ENCODE data around the gene EXPH5.
"Not testable (repeated sequence)": the region's sequence is repeated elsewhere in the genome, so short reads cannot be mapped to it uniquely, and the experiment has no call there.

EXPH5 gene

GRCh38 chr11:108606070-108606469, 12.5 kb upstream of the EXPH5 start:
- DNase-seq (ENCODE audit: low spot score): no peak

DNA sequence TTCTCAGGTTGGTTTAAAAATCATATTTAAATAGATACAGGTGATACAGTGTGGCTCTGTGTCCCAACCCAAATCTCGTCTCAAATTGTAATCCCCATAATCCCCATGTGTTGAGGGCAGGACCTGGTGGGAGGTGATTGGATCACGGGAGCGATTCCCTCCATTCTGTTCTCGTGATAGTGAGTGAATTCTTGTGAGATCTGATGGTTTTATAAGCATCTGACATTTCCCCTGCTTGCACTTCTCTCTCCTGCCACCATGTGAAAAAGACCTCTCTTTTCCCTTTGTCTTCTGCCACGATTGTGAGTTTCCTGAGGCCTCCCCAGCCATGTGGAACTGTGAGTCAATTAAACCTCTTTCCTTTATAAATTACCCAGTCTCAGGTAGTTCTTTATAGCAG, 9.2 kb upstream of the EXPH5 start:
- DNase-seq (ENCODE audit: low spot score): not testable (repeated sequence)

DNA sequence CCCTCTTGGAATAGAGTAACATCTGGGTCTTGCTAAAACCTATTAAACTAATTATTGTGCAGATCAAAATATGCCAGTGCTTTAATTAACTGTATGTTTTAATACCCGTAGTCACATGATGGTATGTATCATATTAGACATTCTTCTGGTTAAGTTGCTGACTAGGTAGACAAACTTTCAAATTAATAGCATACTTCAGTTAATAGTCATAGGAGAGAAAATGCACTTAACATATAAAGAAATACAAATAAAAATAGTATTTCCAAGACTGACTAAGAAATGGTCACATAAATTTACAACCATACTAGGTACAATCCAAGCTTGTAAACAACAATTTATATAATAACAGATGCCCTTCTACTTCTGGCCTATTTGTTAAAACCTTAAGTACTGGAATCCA, 7.6 kb upstream of the EXPH5 start:
- DNase-seq (ENCODE audit: low spot score): no peak

DNA sequence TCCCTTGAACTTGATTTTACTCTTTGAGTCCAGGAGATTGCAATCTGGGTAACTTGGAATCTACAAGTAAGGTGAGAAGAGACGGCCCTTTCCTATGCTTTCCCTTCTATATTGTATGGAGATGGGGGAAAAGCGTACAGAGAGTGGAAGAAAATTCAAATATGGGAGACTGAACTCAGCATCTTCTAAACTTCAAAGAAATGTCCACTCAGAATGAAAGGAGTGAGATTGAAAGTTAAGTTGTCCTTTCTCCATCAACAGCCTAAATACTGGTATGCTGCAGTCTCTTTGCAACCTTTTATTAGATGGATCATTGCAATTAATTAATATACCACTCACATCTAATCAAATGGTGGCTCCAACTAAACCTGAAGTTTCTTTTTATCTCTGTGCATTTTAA, 6.4 kb upstream of the EXPH5 start:
- no peak for DNase-seq (ENCODE audit: low spot score)

DNA sequence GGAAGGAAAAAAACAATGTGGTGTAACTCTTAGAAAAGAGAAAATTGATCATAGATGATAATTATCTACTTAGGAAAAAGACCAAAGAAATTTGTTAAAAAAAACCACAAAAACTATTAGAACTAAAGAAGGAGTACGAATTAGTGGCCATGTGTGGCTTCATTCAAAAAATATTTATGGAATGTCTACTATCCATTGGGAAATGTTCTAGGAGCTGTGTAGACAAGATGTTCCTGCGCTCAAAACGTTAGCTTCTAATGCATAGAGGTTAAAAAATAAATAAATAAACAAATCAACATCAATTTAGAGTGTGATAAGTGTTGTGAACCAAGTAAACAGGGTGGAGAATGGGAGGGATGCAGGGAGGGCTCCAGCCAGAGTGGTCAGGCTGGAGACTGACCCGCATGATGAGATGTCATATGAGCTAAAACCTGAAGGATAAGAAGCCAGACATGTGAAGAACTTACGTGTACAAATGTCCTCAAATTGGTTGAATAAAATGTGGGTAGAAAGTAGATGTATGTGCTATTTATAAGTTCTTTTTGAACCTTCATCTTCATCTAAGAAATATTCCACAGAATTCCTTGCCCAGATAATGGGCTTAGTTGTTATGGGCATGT, 4.3 kb upstream of the EXPH5 start:
- no peak for DNase-seq (ENCODE audit: low spot score)

DNA sequence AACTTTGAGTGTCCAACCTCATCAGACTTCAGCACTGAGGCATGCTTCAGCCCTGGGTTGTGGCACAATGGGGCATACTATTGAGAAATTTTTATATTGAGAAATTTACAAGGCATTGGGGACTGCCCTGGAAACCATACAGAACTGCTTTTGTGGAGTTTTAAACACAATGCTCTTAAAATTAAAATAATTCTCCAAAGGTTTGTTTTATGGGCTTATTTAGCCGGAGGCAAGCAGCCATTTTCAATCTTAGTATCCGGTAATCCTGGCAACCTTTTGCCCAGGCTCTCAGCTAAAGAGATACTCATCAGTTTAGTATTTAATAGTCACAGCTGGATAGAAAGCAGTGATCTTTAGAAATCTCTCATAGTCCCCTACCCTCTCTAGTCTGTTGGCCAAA, 3.1 kb upstream of the EXPH5 start:
- DNase-seq (ENCODE audit: low spot score): no peak

GRCh38 chr11:108593923-108594434, 411 bp upstream of the EXPH5 start:
- DNase-seq (ENCODE audit: low spot score): no peak

DNA sequence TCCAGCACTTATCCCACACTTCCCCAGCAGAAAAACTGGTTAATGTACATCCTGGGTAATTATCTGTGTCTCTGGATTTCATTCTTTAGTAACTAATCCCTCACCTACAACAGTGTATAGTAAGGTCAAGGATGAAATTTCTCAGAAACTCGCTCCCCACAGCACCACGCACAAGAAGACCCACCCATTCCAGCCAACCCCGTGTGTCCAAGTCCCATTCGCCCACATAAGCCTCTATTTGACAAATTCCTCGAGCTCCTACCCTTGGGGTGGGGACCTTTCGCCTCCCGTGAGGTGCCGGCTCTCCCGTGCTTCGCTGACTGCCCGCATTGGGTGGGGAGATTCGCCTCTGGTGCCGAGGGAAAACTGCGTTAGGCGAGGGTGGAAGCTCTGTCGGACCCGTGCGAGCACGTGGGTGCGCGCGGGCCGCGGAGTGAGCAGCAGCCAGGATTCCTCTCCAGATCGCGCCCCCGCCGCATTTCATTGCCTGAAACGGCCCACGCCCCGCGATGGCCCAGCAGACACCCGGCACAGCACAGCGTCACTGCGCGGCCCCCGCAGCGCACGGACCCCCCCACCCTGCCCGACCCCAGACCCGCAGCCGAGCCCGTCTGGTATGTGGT, 866 bp downstream of the EXPH5 start:
- no peak for DNase-seq (ENCODE audit: low spot score)

DNA sequence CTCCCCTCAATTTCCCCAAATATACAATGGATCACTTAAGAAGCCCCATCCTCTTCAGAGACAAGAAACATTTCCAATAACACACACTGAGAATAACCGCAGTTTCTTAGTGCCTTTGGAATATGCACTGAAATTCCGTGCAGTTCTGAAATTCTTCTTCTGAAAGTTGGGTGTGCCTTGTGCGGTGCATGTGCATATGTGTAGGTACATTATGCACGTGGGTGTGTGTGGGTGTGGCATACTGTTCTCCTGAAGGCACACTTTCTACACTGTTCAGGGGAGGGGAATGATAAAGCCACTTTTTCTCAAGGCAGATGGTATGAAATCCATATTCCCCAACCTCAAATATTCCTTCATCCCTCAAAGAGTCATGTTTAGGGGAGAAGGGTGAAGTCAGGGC, 1.7 kb downstream of the EXPH5 start:
- DNase-seq (ENCODE audit: low spot score): no peak

- DNase-seq (ENCODE audit: low spot score): no peak
Measured at GRCh38 chr11:108589136-108589535, 4.4 kb downstream of the EXPH5 start.

DNA sequence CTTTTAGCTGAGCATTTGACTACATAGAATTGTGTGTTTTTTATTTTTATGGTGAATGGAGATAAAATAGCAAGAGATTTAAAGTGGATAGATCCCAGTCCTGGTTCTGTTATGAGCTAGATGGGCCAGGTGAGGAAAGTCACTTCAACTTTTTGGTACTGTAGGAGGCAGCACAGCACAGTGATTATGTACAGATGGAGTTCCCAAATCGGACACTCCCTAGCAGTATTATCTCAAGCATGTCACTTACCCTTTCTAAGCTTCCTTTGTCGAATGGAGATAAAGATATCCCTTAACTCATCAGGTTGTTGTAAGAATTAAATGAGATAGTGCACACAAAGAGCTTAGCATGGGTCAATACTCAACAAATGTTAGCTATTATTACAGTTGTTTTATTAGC, 5.3 kb downstream of the EXPH5 start:
- no peak for DNase-seq (ENCODE audit: low spot score)

- DNase-seq (ENCODE audit: low spot score): no peak
Measured at GRCh38 chr11:108587109-108587508, 6.5 kb downstream of the EXPH5 start.

- no peak for DNase-seq (ENCODE audit: low spot score)
Measured at GRCh38 chr11:108586600-108586999, 7.0 kb downstream of the EXPH5 start.

DNA sequence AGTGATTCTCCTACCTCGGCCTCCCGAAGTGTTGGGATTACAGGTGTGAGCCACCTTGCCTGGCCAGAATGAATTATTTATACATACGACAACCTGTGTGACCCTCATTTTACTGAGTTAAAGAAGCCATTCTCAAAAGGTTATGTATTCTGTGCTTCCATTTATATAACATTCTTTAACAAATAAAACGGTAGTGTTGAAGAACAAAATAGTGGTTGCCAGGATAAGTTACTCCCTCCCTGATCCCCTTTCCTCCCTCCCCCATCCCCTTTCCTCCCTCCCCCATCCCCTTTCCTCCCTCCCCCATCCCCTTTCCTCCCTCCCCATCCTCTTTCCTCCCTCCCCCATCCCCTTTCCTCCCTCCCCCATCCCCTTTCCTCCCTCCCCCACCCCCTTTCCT, 7.4 kb downstream of the EXPH5 start:
- not testable (repeated sequence) for DNase-seq (ENCODE audit: low spot score)

DNA sequence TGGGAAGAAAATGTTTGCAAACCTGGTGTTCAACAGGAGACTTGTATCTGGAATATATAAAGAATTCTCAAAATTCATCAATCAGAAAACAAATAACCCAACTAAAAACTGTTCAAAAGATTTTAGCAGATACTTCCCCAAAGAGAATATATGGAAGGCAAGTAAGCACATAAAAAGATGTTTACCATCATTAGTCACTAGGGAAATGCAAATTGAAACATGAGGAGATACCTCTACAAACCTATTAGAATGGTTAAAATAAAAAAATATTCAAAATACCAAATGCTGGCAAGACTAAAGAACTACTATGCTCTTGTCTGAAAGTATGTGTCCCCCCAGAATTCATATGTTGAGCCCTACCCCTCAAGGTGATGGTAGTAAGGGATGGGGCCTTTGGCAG, 8.6 kb downstream of the EXPH5 start:
- no peak for DNase-seq (ENCODE audit: low spot score)

GRCh38 chr11:108580645-108581044, 12.9 kb downstream of the EXPH5 start:
- no peak for DNase-seq (ENCODE audit: low spot score)

DNA sequence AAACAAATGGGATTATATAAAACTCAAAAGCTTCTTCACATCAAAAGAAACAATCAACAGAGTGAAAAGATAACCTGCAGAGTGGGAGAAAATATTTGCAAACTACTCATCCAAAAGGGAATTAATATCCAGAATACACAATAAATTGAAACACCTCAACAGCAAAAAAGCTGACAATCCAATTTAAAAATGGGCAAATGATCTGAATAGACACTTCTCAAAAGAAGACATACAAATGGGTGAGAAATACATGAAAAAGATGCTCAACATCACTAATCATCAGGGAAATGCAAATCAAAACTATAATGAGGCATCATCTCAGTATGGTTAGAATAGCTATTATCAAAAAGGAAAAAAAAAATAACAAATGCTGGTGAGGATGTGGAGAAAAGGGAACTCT, 13.5 kb downstream of the EXPH5 start:
- no peak for DNase-seq (ENCODE audit: low spot score)

- DNase-seq (ENCODE audit: low spot score): no peak
Measured at GRCh38 chr11:108576523-108576922, 17.0 kb downstream of the EXPH5 start.

- DNase-seq (ENCODE audit: low spot score): no peak
Measured at GRCh38 chr11:108574675-108575074, 18.9 kb downstream of the EXPH5 start.

DNA sequence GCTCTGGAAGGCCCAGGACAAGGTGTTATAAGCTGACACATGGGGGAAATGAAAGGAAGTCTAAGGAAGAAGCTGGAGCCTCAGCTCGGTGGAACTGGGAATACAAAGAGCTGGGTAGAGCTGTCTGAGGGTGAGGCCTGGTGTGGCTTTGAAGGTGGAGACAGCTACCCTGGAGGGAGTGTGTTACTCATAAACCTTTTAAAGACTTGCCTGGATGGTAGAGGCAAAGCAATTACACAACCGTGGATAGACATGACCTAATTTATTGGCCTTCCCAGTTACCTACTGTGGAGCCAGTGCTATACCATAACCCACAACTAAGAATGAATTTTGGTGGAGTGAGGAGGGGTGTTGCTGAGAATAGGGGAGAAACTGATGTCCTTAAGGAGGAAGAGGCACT, 22.6 kb downstream of the EXPH5 start:
- DNase-seq (ENCODE audit: low spot score): no peak

GRCh38 chr11:108569896-108570295, 23.7 kb downstream of the EXPH5 start:
- DNase-seq (ENCODE audit: low spot score): no peak

GRCh38 chr11:108568195-108568858, 25.2 kb downstream of the EXPH5 start:
- no peak for DNase-seq (ENCODE audit: low spot score)

- no peak for DNase-seq (ENCODE audit: low spot score)
Measured at GRCh38 chr11:108565653-108566052, 27.9 kb downstream of the EXPH5 start.
